ENCODE data around the gene MS4A6E.
"Not testable (repeated sequence)": the region's sequence is repeated elsewhere in the genome, so short reads cannot be mapped to it uniquely, and the experiment has no call there.

The MS4A6E gene

DNA sequence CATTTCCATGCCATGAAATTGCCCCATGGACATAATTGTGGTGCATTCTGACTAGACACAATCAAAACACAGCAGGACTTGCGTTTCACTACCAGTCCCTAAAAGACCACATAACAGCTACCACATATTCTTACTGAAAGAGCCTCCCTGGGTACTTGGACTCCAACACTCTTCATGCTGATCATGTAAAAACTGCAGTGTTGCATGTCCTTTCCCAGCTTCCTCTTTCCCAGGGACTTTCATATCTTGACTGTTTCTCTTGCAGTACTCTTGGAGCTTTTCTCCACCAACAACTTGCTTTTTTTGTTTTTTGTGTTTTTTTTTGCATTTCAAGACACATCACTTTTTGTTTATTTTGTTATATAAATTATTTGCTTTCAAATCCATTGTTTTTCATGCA, 22.9 kb downstream of the MS4A6E start:
- no peak for TF ChIP-seq ZFX (IDR thresholded peaks at IDR 0.05; ENCODE audit: borderline replicate concordance)
- H3K27ac ChIP-seq = no peak overlapping the region

DNA sequence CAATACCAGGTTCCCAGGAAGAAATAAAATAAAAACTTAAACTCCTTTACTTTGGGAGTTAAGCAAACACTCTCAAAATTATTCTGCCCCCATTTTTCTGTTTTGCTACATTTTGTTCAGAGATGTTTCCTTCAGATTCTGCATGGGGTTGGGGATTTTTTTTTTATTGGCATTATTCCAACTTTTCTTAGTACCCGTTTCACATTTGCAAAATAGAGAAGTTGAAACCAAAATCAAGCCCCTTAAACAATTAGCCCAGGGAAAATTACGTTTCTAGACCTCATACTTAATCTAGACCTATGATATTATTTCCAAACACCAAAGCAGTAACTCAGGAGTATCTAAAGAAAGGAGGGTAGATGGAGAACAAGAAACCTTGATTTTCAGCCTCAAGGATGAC, 30.7 kb downstream of the MS4A6E start:
- H3K27ac ChIP-seq = no peak overlapping the region
- no peak for TF ChIP-seq ZFX (IDR thresholded peaks at IDR 0.05; ENCODE audit: borderline replicate concordance)

DNA sequence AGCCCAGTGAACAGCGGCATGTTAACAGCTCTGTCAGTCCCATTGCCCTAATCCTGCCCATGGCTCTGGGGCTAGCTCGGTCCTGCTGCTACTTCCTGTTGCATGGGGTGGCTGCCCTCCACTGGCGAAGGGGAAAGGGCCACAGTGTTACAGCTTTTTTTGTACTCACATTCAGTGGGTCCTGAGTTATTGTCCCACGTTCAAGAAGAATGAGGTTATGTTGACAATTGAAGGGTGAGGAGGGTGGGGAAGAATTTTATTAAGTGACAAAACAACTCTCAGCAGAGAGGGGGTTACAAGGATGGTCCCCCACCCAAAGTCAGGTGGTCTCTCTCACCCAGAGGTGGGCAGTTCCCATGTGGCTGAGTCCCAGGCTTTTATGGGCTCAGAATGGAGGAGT, 33.6 kb downstream of the MS4A6E start:
- TF ChIP-seq ZFX (IDR thresholded peaks at IDR 0.05; ENCODE audit: borderline replicate concordance) = no peak
- TF ChIP-seq, protein P1, sequence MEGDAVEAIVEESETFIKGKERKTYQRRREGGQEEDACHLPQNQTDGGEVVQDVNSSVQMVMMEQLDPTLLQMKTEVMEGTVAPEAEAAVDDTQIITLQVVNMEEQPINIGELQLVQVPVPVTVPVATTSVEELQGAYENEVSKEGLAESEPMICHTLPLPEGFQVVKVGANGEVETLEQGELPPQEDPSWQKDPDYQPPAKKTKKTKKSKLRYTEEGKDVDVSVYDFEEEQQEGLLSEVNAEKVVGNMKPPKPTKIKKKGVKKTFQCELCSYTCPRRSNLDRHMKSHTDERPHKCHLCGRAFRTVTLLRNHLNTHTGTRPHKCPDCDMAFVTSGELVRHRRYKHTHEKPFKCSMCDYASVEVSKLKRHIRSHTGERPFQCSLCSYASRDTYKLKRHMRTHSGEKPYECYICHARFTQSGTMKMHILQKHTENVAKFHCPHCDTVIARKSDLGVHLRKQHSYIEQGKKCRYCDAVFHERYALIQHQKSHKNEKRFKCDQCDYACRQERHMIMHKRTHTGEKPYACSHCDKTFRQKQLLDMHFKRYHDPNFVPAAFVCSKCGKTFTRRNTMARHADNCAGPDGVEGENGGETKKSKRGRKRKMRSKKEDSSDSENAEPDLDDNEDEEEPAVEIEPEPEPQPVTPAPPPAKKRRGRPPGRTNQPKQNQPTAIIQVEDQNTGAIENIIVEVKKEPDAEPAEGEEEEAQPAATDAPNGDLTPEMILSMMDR (IDR thresholded peaks at IDR 0.05) = no peak
- no peak overlapping the region for H3K27ac ChIP-seq

DNA sequence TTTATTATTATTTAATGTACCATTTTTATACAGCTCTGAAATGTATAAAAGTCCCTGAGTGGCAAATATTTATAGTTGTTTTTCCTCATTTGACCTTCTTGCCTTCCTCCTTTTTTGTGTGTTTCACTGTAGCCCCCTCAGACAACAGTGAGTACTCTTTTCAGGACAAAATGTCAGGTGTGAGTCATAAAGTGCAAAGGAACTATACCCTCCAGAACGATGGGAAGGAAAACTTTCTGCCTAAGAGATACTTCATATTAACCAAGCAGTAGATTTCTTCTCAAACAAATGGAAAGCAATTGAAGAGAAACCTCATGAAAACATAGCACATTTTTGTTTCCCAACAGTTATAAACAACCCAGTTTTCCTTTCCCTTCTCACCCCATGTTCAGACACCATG, 35.2 kb downstream of the MS4A6E start:
- H3K27ac ChIP-seq = no peak overlapping the region

DNA sequence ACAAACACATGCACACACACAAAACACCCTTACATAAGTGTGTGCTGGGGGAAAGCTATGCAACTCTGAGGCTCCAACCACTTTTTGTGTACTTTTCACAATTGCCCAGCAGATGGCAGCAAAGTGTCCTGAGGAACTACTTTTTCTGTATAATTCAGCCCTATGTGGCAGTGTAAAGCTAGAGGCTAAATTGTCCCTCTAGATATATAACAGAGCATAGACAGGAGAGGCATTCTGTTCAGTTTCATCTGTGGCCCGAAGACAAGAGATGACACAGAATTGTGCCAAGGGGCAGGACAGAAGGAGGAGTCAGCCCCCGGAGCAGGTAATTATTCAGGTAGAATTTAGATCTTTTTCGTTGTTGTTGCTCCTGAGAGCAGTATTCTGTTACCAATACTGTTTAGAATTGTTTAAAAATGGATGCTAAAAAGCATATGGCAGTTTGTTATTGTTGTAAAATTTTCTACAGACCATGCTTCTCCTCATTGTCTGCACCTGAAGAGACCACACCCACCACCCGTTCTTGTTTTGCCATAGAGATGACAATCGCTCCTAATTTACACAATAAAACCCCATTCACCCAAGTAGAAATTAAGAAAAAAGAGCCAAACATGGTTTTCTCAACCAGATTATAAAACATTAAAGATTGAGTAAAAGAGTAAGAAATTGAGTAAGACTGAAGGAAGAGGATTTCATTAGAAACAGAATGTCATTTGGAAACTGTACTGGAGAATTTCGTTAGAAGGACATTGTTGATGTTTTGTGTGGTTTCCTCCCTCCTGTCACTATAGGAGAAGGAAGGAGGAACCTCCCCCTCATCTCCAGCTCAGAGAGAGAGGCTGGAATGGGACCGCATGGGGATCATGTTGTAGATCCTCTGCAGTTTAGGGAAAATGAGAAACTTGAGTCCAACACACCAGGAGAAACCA, 36.8 kb downstream of the MS4A6E start:
- H3K27ac ChIP-seq = no peak overlapping the region
- TF ChIP-seq, protein P1 (IDR thresholded peaks at IDR 0.05) = peak; percentile 85
- TF ChIP-seq ZFX (IDR thresholded peaks at IDR 0.05; ENCODE audit: borderline replicate concordance) = no peak

More for the DNA sequence above, 35.2 kb downstream of the MS4A6E start:
- TF ChIP-seq, protein P1 (IDR thresholded peaks at IDR 0.05) = no peak
- TF ChIP-seq ZFX (IDR thresholded peaks at IDR 0.05; ENCODE audit: borderline replicate concordance) = no peak

DNA sequence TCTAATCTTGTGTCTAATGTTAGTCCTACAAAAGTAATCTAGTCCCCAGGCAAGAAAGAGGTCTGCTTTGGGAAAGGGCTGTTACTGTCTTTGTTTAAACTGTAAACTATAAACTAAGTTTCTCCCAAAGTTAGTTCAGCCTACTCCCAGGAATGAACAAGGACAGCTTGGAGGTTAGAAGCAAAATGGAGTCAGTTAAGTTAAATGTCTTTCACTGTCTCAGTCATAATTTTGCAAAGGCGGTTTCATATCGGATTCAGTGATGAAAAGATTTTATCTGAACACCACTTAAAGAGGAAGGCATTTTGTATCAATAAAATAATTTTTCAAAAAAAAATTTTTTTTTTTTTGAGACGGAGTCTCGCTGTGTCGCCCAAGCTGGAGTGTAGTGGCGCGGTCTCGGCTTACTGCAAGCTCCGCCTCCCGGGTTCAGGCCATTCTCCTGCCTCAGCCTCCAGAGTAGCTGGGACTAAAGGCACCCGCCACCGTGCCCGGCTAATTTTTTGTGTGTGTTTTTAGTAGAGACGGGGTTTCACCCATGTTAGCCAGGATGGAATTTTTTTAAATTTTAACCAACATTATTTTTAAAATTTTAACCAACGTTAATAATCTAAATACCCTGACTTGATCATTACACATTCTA, 39.3 kb downstream of the MS4A6E start:
- H3K27ac ChIP-seq = not testable (repeated sequence)

DNA sequence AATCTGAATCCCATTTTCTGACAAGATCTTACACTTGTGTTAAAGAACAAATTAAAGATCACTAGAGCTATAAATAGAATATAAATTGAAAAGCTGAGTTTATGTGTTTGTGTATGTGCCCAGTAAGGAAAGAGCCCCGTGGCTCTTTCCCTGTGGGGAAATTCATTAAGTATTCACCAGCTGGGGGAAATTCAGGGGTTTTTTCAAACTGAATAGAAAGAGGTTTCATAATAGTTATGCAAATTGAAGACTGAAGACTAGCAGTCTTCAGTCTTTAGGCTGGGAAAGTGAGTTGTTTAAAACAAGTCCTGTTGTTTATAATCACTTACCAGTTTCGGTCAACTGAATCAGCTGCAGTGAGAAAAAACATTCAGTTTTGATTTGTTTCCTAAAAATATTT, 40.0 kb downstream of the MS4A6E start:
- TF ChIP-seq, protein P1 (IDR thresholded peaks at IDR 0.05) = no peak
- TF ChIP-seq ZFX (IDR thresholded peaks at IDR 0.05; ENCODE audit: borderline replicate concordance) = no peak
- no peak overlapping the region for H3K27ac ChIP-seq

DNA sequence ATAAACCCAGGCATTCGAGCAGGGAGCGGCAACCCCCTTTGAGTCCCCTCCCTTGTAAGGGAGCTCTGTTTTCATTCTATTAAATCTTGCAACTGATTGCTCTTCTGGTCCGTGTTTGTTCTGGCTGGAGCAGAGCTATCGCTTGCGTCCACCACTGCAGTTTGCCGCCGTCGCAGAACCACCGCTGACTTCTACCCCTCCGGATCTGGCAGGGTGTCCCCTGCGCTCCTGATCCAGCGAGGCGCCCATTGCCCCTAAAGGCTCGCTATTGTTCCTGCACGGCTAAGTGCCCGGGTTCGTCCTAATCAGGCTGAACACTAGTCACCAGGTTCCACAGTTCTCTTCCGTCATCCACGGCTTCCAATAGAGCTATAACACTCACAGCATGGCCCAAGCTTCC, 40.8 kb downstream of the MS4A6E start:
- TF ChIP-seq, protein P1 (IDR thresholded peaks at IDR 0.05) = no peak
- H3K27ac ChIP-seq = no peak overlapping the region

Measured in 22Rv1 (cell line).